Measurements from ENCODE around the gene CT45A6.
"Not testable (repeated sequence)": the region's sequence is repeated elsewhere in the genome, so short reads cannot be mapped to it uniquely, and the experiment has no call there.

DNA sequence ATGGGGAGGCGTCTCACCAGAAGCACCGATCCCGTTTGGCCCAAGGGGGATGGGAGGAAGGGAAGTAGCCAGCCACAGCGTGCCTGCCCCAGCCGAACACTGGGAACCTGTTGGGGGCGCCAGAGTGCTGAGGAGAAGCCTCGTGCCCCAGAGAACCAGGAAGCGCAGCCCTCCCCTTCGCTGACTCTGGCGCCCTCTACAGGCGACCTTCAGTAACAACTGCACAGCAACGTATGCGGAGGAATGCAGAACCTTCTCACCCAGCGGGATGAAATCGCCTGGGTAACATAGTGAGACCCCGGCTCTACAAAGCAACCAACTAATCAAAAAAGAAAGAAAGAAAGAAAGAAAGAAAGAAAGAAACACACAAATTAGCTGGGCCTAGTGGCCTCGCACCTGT lies 34.5 kb downstream of the CT45A6 start, which contains the start of gene CT45A3:
- not testable (repeated sequence) for TF ChIP-seq POLR2A, POLR2AphosphoS5 (IDR thresholded peaks at IDR 0.05)
